Stimulated activated naive CD4-positive, alpha-beta T cell (primary cell): ENCODE data around the gene CES2.
"Not testable (repeated sequence)": the region's sequence is repeated elsewhere in the genome, so short reads cannot be mapped to it uniquely, and the experiment has no call there.

Source experiments
- DNase-seq, 6 experiments: peaks; one replicate each; lab custom pipeline; 2025; lab: John Stamatoyannopoulos, UW

CES2 gene

DNA sequence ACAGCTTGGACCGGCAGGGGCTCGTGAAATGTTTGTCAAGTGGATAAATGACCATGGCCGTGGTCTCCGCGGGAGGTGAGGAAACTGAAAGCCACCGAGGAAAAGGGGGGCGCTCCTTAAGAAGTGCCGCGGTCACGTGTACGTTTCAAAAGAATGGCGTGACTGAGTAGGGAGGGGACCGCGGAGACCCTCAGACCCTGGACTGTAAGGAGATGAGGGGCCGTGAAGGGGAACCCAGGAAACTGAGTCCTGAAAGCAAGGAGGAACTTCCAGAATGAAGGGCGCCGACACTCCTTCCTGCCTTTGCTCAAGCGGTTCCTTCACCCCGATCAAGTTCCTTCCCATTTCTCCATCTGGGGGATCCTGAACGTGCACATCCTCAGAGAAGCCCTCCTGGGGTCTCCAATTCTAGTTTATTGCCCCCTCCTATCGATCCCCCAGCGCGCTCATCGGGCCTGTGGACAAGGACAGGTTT lies 440 bp upstream of the CES2 start:
- DNase-seq = not testable (repeated sequence)

DNA sequence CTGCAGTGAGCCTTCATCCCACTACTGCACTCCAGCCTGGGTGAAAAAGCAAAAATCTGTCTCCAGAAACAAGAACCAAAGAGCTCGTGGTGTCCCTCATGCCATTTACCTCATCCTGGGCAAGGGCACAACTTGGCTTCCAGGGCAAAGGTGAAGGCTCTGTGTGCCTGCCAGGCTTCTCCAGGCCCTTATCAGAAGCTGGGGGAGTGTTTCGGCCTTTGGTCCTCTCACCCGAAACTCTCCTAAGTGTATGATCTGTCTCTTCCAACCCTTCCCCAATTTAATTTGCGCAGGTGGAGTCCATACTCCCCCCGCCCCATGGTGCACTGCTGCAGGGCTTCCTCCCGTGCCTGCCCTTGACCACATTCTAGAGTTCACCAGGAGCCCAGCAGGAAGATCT lies 1.1 kb downstream of the CES2 start:
- no peak for DNase-seq

DNA sequence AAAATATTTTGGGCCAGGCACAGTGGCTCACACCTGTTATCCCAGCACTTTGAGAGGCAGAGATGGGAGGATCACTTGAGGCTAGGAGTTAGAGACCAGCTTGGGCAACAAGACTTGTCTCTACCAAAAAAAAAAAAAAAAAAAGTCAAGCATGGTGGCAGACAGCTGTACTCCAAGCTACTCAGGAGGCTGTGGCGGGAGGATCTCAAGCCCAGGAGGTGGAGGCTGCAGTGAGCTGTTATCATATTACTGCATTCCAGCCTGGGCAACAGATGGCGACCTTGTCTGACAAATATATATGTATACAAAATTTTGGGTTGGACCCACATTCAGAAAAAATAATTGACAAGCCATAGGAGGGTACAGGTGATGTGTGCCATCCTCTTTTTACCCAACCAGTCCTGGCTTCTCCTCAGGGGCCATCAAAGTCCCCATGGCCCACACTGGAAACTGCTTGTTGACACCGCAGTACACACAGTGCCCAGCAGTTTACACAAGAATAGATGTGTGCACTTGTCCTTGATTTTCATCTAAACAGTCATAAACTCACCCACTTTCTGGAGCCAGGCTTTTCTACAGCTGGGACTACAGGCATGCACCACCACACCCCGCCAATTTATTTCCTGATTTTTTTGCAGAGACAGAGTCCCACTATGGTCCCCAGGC lies 1.7 kb downstream of the CES2 start:
- no peak for DNase-seq

DNA sequence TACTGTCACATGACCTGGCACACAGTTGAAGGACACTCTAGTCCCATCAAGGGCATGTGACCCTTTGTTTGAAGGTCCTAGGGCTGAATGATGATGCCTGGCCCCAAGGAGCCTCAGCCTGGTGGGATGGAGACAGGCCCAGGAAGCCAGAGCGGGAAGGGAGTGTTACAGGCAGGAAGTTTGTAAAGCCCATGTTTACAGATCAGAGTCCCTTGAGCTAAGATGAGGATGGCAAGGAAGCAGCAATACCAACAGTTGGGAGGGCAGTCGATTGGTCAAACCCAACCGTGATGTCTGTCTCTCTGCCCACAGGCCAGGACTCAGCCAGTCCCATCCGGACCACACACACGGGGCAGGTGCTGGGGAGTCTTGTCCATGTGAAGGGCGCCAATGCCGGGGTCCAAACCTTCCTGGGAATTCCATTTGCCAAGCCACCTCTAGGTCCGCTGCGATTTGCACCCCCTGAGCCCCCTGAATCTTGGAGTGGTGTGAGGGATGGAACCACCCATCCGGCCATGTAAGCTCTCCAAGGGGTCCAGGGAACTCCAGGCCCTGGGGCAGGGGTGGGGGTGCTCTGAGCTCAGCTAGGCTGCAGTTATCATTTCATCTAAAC lies 2.5 kb downstream of the CES2 start:
- no peak for DNase-seq

DNA sequence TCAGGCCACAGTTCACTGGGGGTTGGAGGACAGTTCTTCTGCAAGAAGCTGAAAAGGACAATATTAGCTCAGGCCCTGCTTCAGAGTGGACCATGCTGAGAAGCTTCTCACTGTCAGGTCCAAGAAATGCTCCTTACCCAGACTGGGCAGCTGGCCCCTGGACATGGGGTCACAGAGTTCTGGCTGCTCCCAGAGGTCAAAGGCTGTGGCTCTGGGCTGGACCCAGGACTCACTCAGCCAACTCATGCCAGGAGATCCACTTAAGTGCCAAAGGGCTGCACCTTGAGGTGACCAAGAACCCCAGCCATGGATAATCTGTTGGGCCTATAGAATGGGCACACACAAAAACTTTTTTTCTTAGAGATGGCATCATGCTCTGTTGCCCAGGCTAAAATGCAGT lies 4.0 kb downstream of the CES2 start:
- DNase-seq = no peak

DNA sequence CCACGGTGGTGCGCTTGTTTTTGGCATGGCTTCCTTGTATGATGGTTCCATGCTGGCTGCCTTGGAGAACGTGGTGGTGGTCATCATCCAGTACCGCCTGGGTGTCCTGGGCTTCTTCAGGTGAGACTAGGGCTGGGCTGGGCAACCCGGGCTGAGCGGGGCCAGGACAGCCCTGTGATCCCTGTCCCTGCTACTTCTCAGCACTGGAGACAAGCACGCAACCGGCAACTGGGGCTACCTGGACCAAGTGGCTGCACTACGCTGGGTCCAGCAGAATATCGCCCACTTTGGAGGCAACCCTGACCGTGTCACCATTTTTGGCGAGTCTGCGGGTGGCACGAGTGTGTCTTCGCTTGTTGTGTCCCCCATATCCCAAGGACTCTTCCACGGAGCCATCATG lies 4.9 kb downstream of the CES2 start:
- DNase-seq = no peak

DNA sequence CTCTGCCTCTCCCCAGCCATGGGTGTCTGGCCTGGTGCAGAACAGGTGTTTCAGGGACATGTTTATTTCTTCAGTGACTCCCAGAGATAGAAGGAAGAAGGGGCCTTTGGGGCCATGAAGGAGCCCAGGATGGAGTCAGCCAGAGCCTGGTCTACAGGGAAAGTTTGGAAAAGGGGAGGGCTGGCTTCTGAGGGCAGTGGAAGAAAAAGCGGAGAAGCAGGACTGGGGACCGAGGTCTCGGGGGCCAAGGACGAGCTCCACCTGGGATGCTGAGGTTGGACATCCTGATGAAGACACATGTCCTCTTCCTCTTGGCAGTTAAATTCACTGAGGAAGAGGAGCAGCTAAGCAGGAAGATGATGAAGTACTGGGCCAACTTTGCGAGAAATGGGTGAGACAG lies 7.7 kb downstream of the CES2 start:
- DNase-seq = no peak

DNA sequence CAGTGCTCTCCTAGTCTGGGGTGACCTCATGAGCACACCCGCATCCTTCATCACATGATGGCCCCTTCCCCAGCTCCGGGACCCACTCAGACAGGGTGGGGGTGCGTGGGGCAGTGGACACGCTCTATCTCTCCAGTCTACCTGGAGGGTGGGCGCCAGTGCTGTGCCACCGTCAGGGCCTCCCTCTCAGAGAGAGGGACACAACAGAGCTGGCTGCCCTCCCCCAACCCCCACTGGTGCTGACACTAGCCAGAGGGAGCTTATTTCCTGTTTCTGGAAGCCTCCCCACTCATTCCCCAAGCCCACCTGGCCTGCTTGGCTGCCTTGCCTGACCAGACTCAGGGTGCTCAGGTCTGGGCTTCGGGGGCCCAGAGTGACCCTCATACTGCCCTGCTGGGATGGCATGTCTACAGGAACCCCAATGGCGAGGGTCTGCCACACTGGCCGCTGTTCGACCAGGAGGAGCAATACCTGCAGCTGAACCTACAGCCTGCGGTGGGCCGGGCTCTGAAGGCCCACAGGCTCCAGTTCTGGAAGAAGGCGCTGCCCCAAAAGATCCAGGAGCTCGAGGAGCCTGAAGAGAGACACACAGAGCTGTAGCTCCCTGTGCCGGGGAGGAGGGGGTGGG lies 8.2 kb downstream of the CES2 start:
- no peak for DNase-seq

DNA sequence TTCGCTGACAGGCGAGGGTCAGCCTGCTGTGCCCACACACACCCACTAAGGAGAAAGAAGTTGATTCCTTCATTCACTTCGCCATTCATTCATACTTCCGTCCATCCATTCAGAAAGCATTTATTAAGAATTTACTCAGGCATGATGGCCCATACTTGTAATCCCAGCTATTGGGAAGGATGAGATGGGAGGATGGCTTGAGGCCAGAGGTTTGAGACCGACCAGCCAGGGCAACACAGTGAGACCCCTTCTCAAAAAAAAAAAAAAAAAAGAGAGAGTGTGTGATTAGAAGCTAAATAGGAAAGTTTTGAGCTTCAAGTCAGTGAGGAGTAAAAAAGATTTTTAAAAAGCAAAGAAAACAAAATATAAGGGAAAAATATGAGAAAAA lies 8.7 kb downstream of the CES2 start:
- DNase-seq = no peak

DNA sequence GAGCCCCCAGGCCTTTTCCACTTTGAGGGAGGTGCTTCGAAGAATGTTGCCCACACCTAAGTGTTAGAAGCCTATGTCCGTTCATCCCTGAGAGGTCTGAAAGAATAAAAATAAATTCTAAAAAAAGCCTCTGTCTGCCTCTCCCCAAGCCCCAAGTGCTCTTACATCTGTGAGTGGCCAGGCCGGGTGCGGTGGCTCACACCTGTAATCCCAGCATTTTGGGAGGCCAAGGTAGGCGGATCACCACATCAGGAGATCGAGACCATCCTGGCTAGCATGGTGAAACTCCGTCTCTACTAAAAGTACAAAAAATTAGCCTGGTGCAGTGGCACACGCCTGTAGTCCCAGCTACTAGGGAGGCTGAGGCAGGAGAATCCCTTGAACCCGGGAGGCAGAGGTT lies 9.7 kb downstream of the CES2 start:
- not testable (repeated sequence) for DNase-seq

DNA sequence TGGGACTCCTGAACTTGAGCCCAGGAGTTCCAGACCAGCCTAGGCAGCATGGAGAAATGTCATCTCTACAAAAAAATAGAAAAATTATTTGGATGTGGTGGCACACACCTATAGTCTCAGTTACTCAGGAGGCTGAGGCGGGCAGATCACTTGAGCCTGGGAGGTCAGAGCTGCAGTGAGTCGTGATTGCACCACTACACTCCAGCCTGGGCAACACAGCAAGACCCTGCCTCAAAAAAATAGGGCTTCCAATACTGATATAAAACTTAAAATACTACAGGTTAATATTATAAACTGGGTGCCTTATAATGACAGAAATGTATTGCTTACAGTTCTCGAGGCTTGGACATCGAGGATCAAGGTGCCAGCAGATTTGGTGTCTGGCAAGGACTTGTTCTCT lies 10.6 kb downstream of the CES2 start:
- DNase-seq = no peak

DNA sequence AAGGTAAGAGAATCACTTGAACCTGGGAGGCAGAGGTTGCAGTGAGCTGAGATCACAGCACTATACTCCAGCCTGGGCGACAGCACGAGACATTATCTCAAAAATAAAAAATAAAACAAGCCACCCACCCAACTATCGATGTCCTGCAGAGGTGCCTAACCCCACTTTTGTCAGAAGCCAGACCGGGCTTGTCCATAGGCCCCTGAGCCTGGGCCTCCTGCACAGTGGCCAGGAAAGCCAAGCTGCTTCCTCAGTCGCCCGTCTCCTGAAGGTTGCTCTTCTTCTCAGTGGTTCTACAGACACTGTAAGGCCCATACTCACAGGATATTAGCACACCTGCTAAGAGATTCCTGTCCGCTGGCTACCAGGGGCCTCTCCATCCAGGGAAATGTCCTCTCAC lies 11.2 kb downstream of the CES2 start:
- no peak for DNase-seq

DNA sequence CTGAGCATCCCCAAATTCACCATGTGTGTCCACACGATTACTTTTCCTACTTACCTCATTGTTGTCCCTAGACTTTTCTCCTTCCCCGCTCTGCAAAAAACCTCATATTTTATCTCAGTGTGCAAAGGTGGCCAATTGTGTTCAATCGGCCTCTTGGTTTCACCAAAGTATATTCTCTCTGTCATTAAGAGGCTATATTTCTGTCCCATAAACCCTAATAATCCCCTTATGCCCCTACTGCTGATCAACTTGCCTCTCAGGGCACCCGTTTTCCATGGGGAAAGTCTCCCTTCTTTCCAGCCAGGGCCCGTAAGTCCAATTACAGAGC lies 11.6 kb downstream of the CES2 start:
- DNase-seq = no peak

DNA sequence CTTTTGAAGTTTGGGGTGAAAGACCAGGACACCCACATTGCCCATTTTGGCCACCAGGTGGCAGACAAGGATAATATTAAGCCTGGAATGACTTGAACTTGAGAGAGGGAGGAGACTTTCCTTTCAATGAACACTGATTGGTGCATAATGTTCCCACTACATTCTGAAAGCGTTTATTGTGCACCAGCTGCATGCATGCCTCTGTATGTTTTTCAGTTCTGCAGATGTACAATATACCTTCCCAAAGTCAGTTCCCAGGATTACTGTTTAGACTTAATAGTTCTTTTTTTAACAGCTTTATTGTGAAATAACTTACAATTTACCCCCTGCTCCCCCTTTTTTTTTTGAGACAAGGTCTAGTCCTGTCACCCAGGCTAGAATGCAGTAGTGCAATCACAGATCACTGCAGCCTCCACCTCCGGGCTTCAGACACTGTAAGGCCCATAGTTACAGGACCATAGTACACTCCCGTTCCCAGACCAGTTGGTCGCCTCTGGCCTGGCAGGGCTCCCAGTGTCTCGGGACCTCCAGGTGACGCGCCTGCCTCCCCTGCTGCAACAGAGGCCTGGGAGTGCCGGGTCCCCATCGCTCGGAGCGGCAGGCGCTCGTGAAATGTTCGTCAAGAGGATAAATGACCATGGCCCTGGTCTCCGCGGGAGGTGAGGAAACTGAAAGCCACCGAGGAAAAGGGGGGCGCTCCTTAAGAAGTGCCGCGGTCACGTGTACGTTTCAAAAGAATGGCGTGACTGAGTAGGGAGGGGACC lies 12.2 kb downstream of the CES2 start:
- peak; percentile 61 to 86 (median 79) for DNase-seq

DNA sequence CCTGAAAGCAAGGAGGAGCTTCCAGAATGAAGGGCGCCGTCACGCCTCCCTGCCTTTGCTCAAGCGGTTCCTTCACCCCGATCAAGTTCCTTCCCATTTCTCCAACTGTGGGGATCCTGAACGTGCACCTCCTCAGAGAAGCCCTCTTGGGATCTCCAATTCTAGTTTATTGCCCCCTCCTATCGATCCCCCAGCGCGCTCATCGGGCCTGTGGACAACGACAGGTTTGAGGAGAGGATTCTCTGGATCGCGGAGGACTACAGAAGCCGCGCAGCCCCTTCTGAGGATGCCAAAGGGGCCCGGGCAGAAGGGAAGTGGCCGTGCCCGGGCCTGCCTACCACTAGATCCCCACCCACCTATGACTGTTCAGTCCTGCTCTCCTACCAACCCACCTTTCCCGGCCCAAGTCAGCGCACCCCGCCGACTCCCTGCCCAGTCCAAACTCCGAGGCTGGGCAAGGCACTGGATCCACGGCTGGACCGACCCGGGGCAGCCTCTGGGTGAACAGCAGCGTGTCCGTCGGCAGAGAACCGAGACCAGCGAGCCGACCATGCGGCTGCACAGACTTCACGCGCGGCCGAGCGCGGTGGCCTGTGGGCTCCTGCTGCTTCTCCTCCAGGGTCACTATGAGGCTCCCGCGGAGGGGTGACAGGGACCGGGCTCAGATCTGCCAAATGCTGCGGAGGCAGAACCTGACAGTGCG lies 13.0 kb downstream of the CES2 start:
- peak in 1 of 6 experiments; percentile 22 for DNase-seq

DNA sequence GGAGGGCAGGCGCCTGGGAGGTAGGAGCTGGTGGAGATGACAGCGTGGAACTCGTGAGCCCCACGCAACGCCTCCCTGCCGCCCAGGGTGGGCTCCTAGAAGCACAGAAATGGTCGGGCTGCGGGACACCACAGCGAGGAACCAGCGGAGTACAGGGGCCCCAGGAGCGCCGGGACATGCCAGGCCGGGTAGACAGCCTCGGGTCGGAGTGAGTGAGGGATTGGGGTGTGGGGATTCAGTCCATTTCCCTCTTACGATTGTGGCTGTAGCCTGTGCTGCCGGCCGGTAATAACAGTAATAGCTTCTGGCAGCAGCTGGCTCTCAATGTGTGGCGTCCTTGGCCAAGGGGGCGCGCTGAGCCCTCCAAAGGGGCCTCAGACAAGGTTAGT lies 13.5 kb downstream of the CES2 start:
- DNase-seq = no peak

DNA sequence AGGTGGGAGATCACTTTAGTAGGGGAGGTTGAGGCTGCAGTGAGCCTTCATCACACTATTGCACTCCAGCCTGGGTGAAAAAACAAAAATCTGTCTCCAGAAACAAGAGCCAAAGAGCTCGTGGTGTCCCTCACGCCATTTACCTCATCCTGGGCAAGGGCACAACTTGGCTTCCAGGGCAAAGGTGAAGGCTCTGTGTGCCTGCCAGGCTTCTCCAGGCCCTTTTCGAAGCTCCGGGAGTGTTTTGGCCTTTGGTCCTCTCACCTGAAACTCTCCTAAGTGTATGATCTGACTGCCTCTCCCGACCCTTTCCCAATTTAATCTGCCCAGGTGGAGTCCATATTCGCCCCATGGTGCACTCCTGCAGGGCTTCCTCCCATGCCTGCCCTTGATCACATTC lies 14.2 kb downstream of the CES2 start:
- DNase-seq = no peak

DNA sequence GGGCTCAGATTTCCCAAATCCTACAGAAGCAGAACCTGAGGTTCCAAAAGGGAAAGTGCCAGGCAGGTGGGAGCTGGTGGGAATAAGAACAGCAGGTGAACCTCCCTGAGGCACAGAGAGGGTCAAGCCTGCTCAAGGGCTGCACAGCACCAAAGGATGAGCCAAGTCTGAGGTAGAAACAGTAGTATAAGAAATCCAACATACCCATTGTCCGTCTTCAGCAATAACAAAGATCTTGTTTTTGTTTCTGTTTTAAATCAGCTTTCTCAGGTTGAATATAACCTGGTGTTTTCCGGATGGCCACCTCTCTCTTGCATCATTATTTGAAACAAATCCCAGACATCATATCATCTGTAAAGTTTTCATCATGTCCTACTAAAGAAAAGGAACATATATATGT lies 15.1 kb downstream of the CES2 start:
- no peak for DNase-seq

DNA sequence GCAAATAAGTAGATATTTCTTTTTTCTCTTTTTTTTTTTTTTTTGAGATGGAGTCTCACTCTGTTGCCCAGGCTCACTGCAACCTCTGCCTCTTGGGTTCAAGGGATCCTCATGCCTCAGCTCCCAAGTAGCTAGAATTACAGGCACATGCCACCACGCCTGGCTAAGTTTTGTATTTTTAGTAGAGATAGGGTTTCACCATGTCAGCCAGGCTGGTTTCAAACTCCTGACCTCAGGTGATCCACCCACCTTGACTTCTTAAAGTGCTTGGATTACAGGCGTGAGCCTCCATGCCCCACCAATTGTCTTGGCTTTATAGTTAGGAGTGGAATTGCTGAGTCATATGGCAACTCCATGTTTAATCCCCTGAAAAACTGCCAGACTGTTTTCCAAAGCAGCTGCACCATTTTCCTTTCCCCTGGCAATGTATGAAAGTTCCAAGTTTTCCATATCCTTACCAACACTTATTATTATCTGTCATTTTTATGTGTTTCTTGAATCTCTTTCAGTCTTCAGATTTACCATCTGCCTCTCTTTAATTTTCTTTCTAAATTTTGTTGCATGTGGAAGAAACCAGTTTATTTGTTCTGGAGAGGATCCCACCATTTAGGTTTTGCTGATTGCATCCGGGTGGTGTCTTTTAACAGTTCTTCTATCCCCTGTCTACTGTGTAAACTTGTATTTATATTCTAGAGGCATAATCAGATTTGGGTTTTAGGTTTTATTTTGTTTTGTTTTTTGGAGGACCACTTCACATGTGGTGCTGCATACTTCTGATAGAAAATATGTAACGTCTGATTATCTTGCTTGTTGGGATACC lies 15.9 kb downstream of the CES2 start:
- no peak for DNase-seq

DNA sequence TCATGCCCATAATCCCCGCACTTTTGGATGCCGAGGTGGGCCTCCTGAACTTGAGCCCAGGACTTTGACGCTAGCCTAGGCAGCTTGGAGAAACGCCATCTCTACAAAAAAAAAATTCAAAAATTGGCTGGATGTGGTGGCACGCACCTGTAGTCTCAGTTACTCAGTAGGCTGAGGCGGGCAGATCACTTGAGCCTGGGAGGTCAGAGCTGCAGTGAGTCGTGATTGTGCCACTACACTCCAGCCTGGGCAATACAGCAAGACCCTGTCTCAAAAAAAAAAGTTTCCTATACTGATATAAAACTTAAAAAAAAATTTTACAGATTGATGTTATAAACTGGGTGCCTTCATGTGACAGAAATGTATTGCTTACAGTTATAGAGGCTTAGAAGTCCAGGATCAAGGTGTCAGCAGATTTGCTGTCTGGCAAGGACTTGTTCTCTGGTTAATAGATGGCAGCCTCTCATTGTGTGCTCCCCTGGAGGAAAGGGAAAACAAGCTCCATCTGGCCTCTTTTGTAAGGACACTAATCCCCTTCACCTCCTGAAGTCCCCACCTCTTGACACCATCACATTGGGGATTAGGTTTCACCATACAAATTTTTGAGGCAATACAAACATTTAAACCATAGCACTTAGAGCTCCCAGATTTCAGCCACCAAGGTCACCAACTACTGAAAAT lies 17.3 kb downstream of the CES2 start:
- DNase-seq = no peak
